GM21423 (cell line): ENCODE results near the gene SMPD2.
"Not testable (repeated sequence)": the region's sequence is repeated elsewhere in the genome, so short reads cannot be mapped to it uniquely, and the experiment has no call there.

Source experiments
- ATAC-seq: cut with Tn5 transposase; IDR thresholded peaks from one replicate; pipeline ENCODE4 v1.9.1; 2021; ENCODE audit warnings: mild to moderate bottlenecking, moderate library complexity; ENCODE audit not compliant: unreplicated experiment

Gene SMPD2

DNA sequence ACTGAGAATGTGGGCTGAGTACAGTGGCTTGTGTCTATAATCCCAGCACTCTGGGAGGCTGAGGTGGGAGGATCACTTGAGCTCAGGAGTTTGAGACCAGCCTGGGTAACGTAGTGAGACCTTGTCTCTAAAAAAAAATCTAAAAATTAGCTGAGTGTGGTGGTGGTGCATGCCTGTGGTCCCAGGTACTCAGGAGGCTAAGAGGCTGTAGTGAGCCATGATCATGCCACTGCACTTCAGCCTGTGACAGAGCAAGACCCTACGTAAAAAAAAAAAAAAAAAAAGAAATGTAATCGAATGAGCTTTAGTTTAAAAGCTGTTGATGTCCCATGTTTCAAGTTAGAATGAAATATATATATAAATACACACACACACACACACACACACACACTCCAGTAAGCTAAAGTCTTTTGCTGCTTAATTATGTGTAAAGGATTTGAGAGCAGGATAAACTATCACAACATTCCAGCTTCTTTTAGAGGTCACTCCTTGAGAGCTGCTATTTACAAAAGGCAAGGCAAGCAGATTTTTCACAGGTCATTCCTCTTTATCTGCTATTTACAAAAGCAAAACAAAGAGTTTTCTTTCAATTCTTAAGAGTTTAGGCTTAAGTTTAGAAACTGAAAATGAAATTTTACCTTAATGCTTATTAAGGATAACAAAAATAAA is 19.8 kb downstream of the SMPD2 start:
- no peak for ATAC-seq

DNA sequence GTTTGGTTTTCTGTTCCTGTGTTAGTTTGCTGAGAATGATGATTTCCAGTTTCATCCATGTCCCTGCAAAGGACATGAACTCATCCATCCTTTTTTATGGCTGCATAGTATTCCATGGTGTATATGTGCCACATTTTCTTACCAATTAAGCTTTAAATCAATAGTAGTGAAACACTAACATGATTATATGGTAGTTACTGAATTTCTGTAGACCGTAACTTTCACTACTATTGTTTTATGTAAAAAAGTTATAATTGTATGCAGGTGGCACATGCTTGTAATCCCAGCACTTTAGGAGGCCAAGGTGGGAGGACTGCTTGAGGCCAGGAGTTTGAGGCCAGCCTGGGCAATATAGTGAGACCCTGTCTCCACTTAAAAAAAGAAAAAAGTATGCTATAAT is 20.7 kb downstream of the SMPD2 start:
- ATAC-seq: not testable (repeated sequence)

DNA sequence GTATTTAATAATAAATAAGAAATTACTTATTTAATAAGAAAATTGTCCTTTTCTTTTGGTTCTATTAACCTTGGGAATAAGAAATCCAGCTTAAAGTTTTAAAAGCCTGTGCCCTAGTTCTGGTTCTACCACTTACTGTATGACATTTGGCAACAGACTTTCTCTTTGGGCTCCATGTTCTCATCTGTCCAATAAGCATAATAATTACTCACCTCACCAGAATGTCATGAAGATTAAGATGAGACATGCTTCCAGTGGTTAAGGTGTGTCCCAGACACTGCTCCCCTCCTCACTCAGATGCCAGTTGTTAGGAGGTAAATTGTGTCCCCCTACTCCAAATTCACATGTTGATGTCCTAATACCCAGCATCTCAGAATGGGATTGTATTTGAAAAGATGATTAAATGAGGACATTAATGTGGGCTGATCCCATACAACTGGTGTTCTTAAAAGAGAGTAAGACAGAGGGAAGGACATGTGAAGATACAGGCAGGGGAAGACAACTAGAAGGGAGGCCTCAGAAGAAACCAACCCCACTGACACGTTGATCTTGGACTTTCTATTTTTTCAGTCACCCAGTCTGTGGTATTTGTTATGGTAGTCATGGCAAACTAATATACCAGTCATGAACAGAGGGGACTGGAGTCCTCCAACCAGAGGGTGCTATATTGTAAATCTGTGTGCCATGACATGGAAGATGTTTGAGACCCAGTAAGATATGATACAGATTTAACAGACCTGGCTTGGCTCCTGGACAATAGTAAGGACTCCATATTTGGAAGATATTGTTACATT is 21.4 kb downstream of the SMPD2 start:
- no peak for ATAC-seq

DNA sequence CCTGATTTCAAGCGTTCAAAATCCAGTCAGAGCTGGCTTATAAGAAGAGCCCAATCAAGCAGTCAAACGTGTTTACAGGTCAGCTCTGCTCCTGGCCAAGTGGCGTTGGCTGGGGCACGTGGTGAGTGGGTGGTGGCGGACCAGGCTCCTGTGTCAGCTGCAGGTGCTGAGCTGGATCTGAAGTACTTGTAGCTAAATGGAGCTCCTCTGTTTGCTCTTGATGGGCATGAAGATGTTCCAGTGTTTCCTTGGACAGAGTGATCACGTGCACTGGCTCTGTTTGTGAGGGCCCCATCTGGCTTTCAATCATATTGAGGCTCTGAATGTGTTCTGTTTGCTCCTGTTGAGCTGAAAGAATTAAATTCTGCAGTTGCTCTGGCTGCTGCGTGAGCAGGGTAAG is 25.2 kb downstream of the SMPD2 start:
- no peak for ATAC-seq

DNA sequence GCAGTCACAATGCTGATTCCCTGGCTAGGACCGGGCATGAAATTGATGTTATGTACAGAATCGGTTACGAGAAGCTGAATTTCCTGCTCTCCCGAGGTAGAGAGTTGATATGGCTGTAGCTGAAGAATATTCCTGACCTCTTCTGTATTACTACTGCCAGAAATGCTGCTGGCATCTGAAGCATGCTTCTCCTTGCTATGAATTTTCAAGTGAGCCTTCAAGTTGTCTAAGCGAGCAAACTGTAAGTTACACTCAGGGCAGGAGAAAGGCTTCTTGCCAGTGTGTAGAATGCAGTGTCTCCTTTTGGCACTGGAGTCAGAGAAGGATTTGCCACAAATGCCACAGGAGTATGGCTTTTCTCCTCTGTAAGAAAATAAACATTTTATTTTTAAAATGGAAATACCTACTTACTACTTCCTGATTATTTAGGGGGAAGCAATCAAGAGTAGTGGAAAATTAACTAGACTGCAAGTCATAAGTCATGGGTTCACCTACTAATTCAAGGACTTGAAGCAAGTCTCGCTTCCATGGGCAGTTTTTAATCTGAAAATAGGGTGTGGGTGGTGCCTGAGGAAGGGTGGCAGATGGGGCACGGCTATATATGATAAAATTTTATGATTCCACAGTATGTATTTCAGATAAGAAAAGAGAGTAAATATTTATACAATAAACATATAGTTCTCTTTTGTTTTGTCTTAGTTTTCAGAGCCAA is 25.8 kb downstream of the SMPD2 start:
- no peak for ATAC-seq

DNA sequence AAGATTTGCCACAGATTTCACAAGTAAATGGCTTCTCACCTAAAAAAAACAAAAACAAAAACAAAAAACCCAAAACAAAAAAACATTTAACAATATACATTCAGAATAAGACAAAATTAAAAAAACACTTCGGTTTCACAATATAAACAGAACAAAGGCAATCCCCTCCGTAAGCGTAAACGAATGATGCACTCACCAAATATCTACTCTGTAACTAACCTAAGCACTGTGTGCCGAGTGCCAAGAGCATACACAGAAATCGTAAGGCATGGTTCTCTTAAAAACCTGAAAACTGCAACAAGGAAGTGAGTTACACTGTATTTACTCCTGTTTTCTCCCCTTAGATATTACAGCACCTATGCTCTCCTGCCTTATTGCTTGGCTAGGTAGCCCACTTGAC is 27.2 kb downstream of the SMPD2 start:
- no peak for ATAC-seq

DNA sequence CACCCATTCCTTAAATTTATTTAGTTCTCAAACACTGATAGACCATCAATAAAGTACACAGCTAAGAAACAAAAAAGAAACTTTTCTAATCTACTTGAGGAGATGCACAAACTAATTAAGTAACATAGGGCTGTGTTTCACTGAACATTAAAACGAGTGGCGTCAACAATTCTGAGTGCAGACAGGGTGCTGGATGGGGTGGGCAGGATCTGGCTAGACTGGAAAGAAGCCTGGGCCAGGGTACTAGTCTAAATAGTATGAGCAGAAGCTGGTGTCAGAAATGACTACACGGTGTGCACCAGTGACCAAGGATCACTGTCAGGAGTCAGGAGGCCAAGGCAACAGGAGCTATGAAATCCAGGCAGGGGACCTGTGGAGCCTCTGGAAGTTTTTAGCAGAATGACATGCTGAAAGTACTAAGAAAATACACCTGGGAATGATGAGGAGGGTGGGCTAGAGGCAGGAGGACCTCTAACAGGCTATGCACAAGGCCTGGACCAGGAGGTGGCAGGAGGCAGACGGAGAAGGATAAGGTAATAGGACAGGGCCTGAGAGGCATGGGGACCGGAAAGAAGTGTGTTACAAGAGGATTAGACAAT is 29.2 kb downstream of the SMPD2 start:
- no peak for ATAC-seq

DNA sequence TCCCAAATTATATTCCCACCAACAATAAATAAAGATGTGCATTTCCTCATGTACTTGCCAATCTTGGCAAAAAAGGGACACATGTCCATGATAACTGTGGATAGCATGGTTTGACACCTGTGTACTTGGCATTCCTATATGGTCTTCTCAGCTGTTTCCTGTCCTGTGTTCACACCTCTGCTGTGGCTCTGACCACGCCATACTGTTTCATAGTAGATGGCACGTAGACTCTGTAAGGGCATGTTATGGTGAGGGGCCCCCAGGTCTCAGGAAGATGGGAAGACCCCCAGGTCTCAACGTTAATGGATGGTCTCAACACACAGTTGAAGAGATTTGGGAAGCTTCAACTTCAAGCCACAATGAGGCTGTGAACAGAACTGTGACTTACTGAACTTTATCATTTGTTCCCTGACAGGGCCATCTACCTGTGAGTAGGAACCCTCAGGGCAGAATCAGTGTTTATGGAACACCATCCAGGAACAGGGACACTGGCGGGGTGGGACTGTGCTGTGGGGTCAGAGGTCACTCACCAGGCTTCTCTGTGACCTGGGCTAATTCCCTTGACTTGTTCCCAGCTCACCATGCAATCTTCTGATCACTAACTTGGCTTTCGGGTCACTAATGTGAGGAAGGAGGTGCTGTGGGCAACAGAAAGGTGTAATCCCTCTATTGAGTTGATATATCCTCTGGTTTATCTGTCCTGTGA is 30.7 kb downstream of the SMPD2 start:
- ATAC-seq: no peak

DNA sequence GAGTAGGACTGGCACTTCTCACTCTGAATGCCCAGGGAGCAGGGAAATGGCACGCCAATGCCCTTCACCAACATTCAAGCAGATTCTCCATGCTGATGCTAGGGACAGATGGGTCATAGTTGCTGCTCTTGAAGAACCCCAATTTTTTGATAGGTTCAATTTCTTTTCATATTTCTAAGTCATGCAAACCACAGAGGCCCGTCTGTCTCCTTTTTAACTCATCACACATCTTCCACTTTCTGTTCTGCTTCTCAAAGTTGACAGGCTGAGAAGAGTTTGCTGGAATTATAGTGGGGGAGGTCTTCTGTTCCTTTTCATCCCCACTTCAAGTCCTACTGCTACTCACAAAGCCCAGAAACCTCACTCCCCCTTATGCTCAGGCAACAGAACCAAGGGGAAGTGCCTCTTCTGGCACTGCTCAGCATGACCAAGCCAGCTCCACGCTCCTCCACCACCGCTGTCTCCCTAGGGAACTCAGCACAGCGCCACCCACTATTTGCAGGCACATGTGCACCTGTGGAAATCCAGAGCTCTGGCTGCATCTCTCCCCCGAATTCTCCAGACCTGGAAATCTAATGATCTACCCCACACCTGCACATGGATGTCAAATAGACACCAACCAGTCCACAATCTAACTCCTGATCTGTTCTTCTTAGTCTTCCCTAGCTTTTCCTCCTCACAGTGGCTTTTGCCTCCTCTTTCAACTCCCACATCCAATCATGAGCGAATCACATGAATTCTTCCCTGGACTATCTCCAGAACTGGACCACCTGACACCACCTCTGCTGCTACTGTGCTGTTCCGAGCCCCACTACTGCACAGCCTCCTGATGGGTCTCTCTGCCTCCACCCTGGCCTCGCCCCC is 31.8 kb downstream of the SMPD2 start:
- ATAC-seq: no peak

DNA sequence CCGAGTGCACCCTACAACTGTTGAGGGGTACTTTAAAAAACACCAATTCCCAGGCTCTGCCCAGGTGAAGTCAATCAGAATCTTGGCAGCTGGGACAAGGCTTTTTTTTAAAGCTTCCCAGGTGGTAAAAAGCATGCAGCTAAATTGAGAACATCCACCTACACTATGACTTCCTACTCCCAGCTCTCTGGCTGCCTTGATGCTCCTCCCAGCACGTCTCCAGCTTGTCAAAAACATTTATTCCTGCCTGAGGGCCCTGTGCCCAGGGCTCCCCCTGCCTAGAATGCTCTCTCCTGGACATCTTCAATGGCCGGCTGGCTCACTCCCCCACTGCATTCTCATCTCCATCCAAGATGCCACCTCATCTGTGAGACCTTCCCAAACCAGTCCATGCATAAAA is 32.6 kb downstream of the SMPD2 start:
- ATAC-seq: no peak

DNA sequence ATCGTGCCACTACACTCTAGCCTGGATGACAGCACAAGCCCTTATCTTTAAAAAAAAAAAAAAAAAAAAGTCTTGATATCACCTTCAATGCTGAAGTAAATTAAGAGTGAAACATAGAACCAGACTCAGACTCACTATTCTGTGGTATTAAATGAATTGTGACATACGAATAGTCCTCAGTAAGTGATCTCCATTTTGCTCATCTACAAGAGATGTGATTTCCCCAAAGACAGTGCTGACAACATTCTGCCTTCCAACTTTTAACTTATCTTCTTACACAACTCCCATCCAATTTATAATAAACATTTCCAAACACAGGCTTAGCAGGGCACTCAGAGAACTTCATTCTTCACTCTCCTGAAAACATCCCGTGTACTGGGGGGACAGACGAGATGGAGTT is 34.5 kb downstream of the SMPD2 start:
- no peak for ATAC-seq

DNA sequence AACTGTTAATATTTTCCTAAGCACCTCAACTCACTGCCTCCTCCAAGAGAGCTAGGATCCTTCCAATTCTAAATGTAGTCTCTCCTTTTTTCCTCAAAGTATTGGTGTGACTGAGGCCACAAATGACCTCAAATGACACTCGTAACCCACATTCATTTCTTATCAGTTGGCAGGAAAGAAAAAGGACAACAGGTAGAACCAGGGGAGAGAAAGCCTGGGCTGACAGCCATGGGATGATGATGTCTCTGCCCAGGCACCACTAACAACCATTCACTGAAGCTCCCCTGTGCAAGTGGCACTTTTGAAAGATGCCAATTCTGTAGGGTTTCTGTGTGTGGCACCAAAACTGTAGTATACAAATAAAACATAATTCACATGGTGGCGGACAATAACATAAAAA is 35.1 kb downstream of the SMPD2 start:
- no peak for ATAC-seq

DNA sequence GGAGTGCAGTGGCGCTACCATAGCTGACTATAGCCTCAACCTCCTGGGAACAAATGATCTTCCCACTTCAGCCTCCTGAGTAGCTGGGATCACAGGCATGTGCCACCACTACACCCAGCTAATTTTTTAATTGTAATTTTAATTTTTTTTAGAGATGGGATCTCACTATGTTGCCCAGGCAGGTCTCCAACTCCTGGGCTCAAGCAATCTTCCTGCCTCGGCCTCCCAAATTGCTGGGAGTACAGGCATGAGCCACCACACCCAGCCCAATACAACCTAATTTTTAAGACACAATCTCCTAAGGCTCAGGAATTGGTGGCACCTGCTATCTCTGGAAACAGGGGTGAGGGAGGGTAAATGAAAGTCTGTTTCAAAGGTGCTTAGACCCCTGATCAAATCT is 36.7 kb downstream of the SMPD2 start:
- no peak for ATAC-seq

DNA sequence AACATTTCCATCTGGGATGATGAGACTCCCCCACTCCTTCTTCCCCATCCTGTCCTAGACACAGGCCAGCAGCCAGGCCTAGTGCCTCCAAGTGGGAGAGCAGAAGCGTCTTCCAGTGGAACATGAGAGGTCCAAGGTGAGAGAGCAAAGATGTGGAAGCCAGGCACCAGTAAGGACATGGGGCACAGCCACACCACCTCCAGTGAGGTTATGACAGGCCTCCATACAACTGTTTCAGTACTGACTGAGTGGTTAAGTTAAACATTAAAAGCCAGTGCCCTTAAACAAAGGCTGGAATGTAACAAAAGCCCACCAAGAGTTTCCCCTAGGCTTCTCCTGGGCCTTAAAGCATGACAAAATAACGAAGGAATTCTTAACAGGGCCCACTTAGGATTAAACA is 37.2 kb downstream of the SMPD2 start:
- peak; percentile 63 for ATAC-seq

DNA sequence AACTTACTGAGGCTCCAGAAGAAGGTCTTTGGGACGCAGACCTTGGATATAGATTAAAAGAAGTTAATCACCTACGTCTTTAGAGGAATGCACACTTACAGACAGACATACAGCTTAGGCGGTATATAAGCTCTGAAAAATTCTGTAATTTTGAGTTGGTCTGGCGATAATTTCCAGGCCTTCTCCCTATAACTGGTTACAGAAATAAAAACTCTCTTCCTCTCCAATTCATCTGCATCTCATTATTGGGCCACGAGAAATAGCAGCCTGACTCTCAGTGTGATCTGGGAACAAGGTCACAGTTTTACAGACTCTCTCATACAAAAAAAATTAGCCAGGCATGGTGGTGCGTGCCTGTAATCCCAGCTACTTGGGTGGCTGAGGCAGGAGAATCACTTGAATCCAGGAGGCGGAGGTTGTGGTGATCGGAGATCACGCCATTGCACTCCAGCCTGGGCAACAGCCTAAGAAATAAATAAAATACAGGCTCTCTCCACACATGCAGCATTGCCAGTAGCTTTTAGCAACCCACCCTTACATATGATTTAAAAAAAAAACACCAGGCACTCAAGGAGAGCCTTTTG is 37.8 kb downstream of the SMPD2 start:
- ATAC-seq: no peak

DNA sequence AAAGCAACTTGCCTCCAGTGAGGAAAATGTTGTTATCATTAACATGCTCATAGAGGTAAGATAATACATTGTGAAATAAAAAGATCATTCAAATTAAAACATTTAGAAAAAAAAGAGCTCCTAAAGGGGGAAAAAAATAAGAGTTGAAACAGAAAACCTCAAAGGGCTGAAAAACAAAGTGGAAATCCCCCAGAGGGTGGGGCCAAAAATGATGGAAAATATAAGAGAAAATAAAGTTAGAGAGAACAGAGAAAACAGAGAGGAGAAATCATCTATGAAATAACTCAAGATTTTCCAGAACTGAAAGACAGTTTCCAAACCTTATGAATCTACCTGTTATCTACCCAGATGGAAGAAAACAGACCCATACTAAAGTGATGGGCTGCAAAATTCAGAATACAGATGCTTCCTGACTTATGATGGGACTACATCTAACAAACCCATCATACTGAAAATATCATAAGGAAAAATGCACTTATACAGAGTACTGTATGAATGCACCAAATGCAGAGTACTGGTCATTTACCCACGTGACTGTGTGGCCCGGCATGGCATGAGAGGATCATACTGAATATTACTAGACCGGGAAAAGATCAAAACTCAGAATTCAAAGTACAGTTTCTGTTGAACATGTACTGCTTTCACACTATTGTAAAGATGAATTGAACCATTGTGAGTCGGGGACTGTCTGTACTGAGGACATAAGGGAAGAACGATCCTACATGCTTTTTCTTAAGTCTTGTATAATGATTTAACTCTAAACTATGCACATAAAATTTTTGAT is 38.5 kb downstream of the SMPD2 start:
- no peak for ATAC-seq

DNA sequence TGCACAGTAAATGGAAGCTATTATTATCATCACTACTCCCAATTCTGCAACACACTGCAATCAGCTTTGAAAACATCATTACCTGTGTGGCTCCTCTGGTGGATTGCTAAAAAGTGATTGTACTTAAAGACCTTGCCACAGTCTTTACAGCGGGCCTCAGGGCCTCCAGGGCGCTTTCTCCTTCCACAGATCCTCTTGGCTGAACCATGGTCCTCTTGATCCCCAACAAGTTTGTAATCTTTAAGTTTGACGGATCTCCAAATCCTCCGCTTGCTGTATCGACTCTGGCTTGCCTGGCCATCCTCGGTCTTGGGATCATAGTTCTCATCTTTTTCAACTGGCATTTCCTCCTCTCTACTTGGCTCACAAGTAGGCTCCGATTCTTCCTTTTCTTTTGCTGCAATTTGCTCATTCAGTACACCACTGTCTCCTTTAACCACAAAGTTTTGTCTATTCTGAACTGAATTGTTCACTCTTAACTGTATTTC is 40.5 kb downstream of the SMPD2 start:
- ATAC-seq: no peak

DNA sequence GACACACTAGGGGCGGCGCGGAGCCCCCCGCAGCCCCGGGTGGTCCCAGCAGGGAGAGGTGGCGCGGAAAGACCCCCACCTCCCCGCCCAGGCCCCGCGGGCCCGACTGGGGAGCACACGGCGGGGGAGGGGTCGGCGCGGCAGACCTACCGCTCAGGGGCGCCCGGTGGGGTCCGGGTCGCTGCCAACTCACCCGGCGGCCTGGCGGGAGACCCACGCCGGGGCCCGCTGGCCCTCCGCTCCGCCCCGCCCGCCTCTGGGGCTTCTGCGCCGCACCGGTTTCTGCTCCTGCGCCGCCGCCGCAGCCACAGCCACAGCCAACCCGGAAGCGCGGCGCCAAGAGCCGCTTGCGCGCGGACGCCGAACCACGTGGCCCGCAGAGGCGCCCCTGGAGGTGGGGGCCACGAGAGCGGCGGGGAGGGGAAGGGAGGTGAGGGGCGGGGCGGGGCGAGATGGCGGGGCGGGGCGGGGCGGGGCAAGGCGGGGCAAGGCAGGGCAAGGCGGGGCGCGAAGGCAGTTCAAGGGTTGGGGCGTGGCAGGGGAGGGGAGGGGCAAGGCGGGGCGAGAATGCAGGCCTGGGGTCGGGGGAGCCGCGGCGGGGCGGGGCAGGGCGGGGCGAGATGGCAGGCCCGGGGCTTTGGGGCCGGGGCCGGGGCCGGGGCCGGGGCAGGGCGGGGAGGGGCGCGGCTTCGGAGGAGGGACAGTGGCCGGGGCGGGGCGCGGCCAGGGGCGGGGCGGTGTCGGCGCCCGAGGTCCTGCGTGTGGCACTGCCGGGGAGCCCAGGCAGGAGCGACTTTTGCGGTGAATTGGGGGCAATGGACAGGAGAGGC is 42.6 kb downstream of the SMPD2 start, which contains the start of gene ZBTB24:
ZBTB24 (minus strand) TSS at position 315 of the 830 bp plus-strand sequence. CDS start 1,193 bp downstream, outside the sequence.
- peak; percentile 76 for ATAC-seq
